NCI-H146 treated with DMSO at 0.1 percent for 48 hours (cell line): ENCODE results near the gene MOSPD3.
"Not testable (repeated sequence)": the region's sequence is repeated elsewhere in the genome, so short reads cannot be mapped to it uniquely, and the experiment has no call there.

Experiments
- DNase-seq: peaks from one replicate; lab custom pipeline; 2025; ENCODE audit not compliant: unreplicated experiment; lab: John Stamatoyannopoulos, UW

The MOSPD3 gene

DNA sequence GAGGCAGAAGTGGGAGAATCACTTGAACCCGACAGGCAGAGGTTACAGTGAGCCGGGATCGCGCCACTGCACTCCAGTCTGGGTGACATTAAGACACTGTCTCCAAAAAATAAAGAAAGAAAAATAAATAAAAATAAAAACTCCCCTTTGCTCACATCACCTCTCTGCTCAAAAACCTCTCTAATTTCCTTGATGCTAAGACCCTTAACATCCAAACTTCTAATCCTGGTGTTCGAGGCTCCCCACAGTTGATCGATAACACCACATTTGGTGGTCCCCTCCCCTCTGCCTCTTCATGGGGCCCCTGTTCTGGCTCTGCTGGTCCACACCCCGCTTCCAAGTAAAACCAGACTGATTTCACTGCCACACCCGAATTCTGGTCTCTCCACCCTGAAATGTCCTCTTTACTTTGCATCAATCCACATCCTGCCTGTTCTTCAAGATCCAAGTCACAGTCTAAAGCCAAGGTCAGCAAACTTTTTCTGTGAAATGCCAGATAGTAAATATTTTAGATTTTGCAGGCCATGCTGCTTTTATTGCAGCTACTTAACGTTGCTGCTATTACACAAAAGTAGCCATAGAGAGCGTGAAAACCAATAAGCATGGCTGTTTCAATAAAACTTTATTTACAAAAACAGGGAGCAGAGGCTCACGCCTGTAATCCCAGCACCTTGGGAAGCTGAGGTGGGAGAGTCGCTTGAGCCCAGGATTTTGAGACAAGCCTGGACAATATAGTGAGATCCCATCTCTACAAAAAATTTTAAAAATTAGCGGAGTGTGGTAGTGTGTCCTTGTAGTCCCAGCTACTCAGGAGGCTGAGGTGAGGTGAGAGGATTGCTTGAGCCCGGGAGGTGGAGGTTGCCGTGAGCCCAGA is 11.8 kb downstream of the MOSPD3 start:
- no peak for DNase-seq

GRCh38 chr7:100626055-100626454 is 13.7 kb downstream of the MOSPD3 start:
- DNase-seq = no peak

GRCh38 chr7:100626530-100627237 is 14.3 kb downstream of the MOSPD3 start:
- peak; percentile 66 for DNase-seq

DNA sequence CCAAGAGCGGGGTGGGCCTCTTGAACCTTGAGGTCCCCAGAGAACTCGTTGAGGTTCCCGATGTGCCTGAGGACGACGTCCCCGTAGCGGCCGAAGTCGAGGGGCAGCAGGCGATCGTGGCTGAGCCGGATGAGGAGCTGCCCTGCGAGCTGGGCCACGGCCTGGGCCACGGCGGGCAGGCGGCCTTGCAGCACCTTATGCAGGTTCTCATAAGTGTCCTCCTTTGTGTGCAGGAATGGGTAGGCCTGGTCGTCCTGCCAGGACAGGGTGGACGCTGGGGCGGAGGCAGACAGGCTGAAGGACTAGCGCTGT is 14.9 kb downstream of the MOSPD3 start:
- DNase-seq = no peak

- DNase-seq = peak; percentile 5
These were observed 16.9 kb downstream of the MOSPD3 start for GRCh38 chr7:100629117-100629716.

DNA sequence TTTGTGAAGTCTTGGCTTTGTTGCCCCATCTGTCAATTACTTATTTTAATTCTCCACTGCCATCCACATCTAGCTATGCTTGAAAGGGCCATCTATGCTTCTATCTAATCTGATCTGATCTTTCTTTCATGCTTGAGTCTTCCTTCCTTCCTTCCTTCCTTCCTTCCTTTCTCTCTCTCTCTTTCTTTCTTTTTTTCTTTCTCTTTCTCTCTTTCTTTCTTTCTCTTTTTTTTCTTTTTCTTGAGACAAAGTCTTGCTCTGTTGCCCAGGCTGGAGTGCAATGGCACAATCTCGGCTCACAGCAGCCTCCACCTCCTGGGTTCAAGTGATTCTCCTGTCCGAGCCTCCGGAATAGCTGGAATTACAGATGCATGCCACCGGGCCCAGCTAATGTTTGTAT is 17.7 kb downstream of the MOSPD3 start:
- DNase-seq = no peak

DNA sequence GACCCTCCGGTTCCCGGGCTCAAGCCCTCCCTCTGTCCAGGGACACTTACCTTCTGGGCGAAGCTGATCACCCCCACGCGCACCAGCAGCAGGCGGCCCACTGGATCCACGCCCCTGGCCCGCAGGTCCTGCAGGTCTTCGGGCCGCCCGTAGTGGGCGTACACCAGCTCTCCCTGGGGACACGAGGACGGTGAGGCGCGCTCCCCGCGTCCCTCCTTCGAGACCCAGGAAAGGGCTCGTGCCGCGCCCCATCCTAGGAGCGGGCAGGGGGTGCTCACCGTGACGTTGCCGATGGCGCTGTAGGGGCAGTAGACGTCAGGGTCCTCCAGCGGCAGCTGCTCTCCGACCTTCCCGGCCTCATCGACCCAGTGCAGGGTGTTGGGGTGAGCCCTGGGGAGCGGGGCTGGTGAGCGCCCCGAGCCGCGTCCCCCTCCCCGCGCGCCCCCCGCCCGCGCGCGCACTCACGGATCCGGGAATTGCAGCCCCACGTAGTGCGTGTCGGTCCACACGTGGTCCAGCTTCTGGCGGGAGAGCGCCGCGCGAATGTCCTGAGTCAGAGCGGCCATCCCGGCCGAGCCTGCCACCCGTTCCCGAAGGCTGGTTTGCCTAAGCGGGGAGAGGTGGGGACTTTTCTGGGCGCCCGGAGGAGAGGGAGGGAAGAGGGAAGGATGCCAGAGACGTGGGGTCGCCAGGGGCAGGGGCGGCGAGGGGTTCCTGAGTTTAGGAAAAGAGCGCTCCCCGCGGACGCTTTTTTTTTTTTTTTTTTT is 20.8 kb downstream of the MOSPD3 start:
- DNase-seq = peak; percentile 13

DNA sequence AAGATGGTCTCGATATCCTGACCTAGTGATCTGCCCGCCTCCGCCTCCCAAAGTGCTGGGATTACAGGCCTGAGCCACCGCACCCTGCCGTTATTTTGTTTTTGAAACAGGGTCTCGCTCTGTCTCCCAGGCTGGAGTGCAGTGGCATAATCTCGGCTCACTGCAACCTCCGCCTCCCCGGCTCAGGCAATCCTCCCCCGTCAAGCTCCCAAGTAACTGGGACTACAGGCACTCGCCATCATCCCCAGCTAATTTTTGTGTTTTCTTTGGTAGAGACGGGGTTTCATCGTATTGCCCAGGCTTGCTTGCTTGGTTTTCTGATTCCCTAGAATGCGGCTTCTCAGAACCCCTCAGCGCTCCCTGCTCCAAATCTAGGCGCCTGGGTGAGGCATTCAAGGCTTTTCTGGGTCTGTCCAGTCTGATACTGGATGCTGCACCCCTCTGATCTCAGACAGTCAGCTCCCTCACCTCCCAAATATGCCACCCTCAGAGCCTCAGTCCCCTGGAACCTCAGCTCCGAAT is 27.7 kb downstream of the MOSPD3 start:
- no peak for DNase-seq

DNA sequence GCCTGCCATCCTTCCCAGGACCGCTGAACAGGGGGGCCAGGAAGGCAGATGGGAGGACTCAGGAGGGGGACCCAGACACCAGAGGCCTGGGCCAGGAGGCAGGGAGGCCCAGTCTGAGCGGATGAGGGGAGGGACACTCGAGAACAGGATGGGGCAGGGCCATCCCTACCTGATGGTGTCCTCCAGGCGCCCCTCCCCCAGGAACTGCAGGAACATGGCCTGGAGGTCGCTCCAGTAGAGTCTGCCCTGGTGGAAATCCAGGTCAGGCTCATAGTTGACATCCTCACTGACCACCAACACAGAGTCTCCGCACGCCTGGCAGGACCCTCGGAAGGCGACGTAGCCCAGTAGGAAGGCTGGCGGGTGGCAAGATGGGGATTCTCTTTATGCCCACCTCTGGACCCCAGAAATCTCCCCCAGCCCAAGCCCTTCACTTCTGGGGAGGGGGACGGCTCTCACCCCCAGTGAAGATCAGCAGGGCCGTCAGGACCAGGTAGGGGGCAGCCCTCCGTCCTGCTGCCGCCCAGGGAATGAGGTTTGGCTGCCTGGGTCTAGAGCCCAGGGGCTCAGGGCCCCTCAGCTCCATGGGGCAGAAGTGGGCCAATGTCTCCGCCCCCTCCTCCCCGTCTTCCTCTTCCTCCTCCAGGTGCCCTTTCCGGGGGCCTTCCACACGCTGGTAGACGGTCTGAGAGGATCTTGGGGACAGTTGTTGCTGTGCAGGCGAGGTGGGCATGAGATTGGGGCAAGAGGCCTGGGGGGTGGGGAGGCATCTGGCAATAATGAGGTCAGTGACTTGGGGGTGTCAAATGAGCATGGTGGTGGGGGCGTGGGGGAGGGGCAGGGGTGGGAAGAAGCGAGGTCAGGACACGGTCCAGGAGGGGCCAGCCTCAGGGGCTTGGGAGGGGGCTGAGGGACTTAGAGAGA is 28.4 kb downstream of the MOSPD3 start:
- no peak for DNase-seq

DNA sequence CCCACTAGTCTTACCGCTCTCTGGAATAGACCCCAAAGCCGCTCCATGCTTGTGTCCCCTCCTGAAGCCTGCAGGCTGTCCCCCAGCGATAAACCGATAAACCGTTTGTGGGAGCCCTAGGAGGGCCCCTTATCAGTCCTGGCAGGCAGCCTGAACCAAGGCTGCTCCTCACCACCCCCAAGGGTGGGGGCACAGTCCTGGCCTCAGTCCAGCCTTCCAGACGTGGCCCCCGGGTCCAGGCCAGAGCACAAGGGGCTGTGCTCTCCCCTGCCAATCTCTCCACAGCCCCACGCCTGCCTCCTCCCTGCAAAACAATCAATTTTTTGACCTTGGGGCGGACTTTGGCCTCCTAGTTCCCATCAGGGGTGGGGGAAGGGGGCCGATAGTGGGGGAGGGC is 29.1 kb downstream of the MOSPD3 start, which contains the start of gene TFR2:
Gene TFR2, minus strand, starts transcription at position 90 of the 397 bp plus-strand sequence. Its CDS starts 43 bp downstream, at position 47.
- no peak for DNase-seq

GRCh38 chr7:100641860-100642533 is 29.7 kb downstream of the MOSPD3 start:
- DNase-seq = no peak

- DNase-seq = no peak
These were observed 30.2 kb downstream of the MOSPD3 start for GRCh38 chr7:100642534-100642907.

DNA sequence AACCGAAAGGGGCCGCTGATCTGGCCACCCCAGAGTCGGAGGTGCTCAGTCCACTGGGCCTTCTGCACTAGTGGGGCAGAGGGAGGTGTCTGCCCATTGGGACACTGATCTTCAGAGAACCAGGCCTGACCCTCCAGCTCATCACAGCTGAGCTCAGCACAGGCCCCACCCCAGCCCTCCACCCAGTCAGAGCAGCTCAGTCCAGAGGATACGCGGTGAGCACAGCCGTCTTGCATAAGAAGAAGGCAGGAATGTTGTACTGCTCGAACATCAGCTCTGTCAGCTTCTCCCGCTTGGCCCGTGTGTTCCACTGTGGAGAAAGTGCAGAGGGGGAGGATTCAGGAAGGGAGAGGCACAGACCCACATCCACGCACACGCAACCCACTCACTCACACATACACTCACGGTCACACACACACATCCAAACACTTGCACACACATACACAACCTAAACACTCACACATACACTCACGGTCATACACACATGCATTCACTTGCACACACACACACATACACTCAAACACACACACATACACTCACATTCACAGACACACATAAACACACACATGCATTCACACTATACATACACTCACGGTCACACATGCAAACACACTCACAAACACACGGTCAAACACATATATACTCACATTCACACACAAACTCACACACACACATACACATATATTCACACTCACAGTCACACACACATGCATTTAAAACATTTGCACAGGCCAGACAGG is 37.7 kb downstream of the MOSPD3 start:
- DNase-seq = no peak

GRCh38 chr7:100654908-100655831 is 42.8 kb downstream of the MOSPD3 start:
- no peak for DNase-seq

- DNase-seq = peak; percentile 77
These were observed 43.8 kb downstream of the MOSPD3 start, which contains the start of gene ACTL6B for GRCh38 chr7:100655908-100656674. ACTL6B (minus strand) TSS chr7:100656448; CDS start chr7:100656354, 94 bp downstream.

- not testable (repeated sequence) for DNase-seq
These were observed 49.9 kb downstream of the MOSPD3 start for GRCh38 chr7:100662194-100662776.
